Tibial artery (tissue), 4 donors: ENCODE measurements around the gene KRT13.

Experiments
- DNase-seq, 2 donors: peaks; one replicate each; pipeline ENCODE4 v3.0.0-alpha.2; 2019
- H3K27ac ChIP-seq, 2 donors: fragments of 200-600 bp; sonication (generic) in 1 of 2; 1 replicate in 1 of 2; 2 replicates in 1 of 2; pipeline ENCODE4 v1.5.1; 2018 to 2019; ENCODE audit warnings: mild to moderate bottlenecking in 1 of 2
- H3K27me3 ChIP-seq, 2 donors: fragments of 200-600 bp; sonication (generic) in 1 of 2; one replicate each; pipeline versions ENCODE4 v1.5.1 to v1.6.0; 2016 to 2019
- H3K36me3 ChIP-seq, 3 donors: fragments of 200-600 bp; sonication (generic) in 2 of 3; one replicate each; pipeline ENCODE4 v1.5.1; 2016 to 2019; ENCODE audit warnings: mild to moderate bottlenecking in 2 of 3
- H3K4me1 ChIP-seq, 4 donors: fragments of 200-600 bp; sonication (generic) in 2 of 4; 1 replicate in 3 of 4; 2 replicates in 1 of 4; pipeline ENCODE4 v1.5.1; 2016 to 2019
- H3K4me3 ChIP-seq, 2 donors: fragments of 200-600 bp; sonication (generic) in 1 of 2; 1 replicate in 1 of 2; 2 replicates in 1 of 2; pipeline ENCODE4 v1.5.1; 2018 to 2019; ENCODE audit warnings: mild to moderate bottlenecking in 2 of 2
- H3K9me3 ChIP-seq, 3 donors: fragments of 200-600 bp; sonication (generic) in 1 of 3; one replicate each; pipeline ENCODE4 v1.5.1; 2016 to 2019
- CTCF ChIP-seq, 2 experiments: fragments of 200-600 bp in 1 of 2; fragments of 450-650 bp in 1 of 2; IDR thresholded peaks; one replicate each; pipeline ENCODE4 v1.5.1; 2017 to 2019; ENCODE audit warnings: antibody characterized with exemption in 2 of 2, mild to moderate bottlenecking in 1 of 2, moderate library complexity in 1 of 2
- intact Hi-C: fragments of 100-400 bp; cut with DNase I; formaldehyde crosslinking; loops from one replicate; pipeline ENCODE4 v1.15.0; 2023; ENCODE audit warnings: low total_unique reads

Gene KRT13

DNA sequence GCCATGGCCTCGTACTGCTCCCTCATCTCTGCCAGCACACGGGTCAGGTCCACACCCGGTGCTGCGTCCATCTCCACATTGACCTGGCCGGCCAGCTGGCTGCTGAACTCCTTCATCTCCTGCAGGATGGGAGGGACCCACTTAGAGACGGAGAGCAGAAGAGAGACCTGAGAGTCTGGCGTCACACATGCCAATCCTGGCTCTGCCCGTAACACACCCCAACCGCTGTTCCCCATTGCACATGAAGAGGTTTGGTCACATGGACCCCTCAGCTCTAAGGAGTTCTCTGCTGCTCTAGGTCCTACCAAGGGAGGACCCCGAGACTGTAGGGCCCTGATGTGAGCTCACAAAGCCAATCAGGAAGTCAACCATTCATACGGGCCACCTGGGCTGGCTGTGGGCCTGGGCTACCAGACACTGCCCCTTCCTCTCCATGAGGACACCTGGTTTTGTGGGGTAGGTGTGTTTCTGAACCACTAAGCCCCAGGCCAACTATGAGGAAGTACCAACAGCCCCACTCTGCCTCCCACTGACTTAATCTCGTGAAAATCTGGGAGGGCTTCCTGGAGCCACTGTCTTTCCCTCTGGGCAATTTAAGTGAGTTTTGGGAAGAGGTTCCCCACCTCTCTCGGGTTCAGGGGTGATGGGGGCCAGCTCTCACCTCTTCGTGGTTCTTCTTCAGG lies 10.9 kb upstream of the KRT13 start:
- H3K9me3 ChIP-seq = no peaks in the 10 kb centered on the region
- H3K27ac ChIP-seq = no peak overlapping the region
- intact Hi-C loops = no loop called here
- H3K36me3 ChIP-seq = peaks cover 0 to 13% (median 0%) of the 10 kb centered on the region in 3 donors
- H3K4me1 ChIP-seq = peaks cover 0 to 7% (median 0%) of the 10 kb centered on the region in 4 donors
- TF ChIP-seq CTCF (IDR thresholded peaks at IDR 0.05) = no peak
- H3K4me3 ChIP-seq = no peak overlapping the region
- no peak for DNase-seq
- H3K27me3 ChIP-seq = peaks cover 0 to 20% of the 10 kb centered on the region in 2 donors

DNA sequence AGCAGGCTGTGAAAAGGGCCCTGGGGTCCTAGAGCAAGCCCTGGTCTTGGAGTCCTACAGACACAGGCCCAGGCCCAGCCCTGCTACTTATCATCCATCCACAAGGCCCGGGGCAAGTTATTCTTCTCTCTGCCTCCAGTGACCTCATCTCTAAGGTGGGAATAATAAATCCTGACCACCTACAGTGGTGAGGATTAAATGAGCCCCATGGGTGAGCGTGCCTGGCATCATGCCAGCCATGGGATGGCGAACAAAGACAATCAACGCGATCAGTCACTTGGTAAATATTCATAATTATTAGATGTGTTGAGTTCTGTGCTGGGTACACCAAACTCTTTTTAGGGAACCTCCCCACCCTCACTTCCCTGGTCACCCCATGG lies 7.7 kb upstream of the KRT13 start:
- H3K4me1 ChIP-seq = peaks cover 0 to 4% (median 0%) of the 10 kb centered on the region in 4 donors
- H3K27me3 ChIP-seq = peaks cover 0 to 5% of the 10 kb centered on the region in 2 donors
- H3K36me3 ChIP-seq = peaks cover 0 to 13% (median 0%) of the 10 kb centered on the region in 3 donors
- no peak for TF ChIP-seq CTCF (IDR thresholded peaks at IDR 0.05)
- no peak overlapping the region for H3K4me3 ChIP-seq
- H3K27ac ChIP-seq = no peak overlapping the region
- no peaks in the 10 kb centered on the region for H3K9me3 ChIP-seq
- no peak for DNase-seq
- intact Hi-C loops = no loop called here

DNA sequence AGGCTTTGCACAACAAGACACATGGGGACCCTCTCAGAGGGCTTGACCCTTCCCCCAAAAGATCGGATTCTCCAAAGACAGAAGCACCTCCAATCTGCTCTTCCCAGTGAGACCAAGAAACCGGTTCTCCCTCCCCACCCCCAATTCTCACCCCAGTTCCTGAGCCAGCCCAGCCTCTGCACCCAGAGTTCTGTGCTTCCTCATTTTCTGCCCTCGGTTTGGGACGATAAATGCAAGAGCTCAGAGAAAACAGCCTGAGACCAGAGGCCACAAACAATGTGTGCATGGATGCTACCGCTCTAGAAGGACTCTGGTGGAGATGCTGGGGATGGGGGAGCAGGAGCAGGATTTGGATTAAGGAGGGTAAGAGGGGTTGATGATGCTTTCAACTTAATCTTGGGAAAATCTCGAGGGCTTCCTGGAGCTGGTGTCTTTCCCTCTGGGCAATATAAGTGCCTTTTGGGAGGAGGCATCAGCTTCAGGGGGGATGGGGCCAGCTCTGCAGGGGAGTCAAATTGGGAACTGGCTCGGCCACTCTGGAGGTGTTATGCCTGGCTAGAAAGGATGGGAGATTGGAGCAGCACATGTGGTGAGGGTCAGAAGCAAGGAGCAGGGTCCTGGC lies 7.2 kb upstream of the KRT13 start:
- no peak overlapping the region for H3K4me3 ChIP-seq
- no peak for DNase-seq
- intact Hi-C loops = no loop called here
- peaks cover 0 to 2% of the 10 kb centered on the region in 2 donors for H3K27me3 ChIP-seq
- no peak for TF ChIP-seq CTCF (IDR thresholded peaks at IDR 0.05)
- peaks cover 0 to 13% (median 0%) of the 10 kb centered on the region in 3 donors for H3K36me3 ChIP-seq
- H3K9me3 ChIP-seq = no peaks in the 10 kb centered on the region
- H3K4me1 ChIP-seq = peaks cover 0 to 4% (median 0%) of the 10 kb centered on the region in 4 donors
- H3K27ac ChIP-seq = no peak overlapping the region

GRCh38 chr17:41511716-41512115 lies 6.3 kb upstream of the KRT13 start:
- TF ChIP-seq CTCF (IDR thresholded peaks at IDR 0.05) = no peak
- Histone ChIP-seq H3K27me3 (peaks cover 0 to 5% of the 10 kb centered on the region in 2 donors), H3K4me3 (no peak overlapping the region), H3K4me1 (peaks cover 0 to 4% (median 0%) of the 10 kb centered on the region in 4 donors), H3K27ac (no peak overlapping the region), H3K36me3 (peaks cover 0 to 13% (median 0%) of the 10 kb centered on the region in 3 donors), H3K9me3 (no peaks in the 10 kb centered on the region)
- intact Hi-C loops = no loop called here
- DNase-seq = no peak

- Histone ChIP-seq H3K27me3 (peaks cover 0 to 5% of the 10 kb centered on the region in 2 donors), H3K27ac (no peak overlapping the region), H3K36me3 (peaks cover 0 to 7% (median 0%) of the 10 kb centered on the region in 3 donors), H3K9me3 (no peaks in the 10 kb centered on the region), H3K4me1 (peaks cover 0 to 4% (median 0%) of the 10 kb centered on the region in 4 donors), H3K4me3 (no peak overlapping the region)
- no peak for TF ChIP-seq CTCF (IDR thresholded peaks at IDR 0.05)
- intact Hi-C loops = no loop called here
- no peak for DNase-seq
Measured at GRCh38 chr17:41511116-41511515, 5.7 kb upstream of the KRT13 start.
